IMR-90 (cell line): Measurements from ENCODE around the gene RSAD1. TPM values are rescaled to one million over a fixed set of nuclear protein-coding genes. Genes with fewer than 3 reads are reported as not detected.

Experiments used
- ATAC-seq: fragments of 200-7000 bp; cut with Tn5 transposase; 2 replicates; pipeline ENCODE4 v1.9.1; 2020; ENCODE audit warnings: low read depth, mild to moderate bottlenecking, moderate library complexity
- BruUV-seq: library from RNA; stranded (reverse); fragments of 400-500 nt; replicated peaks from 2 replicates; lab custom pipeline; 2021; lab: Mats Ljungman, UMichigan
- CTCF ChIA-PET: fragments of 300-600 bp; formaldehyde crosslinking; extraction: SDS; loops from one replicate; lab custom pipeline; 2021; ENCODE audit warnings: antibody characterized with exemption; lab: Yijun Ruan, JAX
- POLR2A ChIA-PET: fragments of 300-600 bp; sonication (Branson Sonifier 250); formaldehyde crosslinking; loops from one replicate; lab custom pipeline; 2022; ENCODE audit warnings: antibody characterized with exemption; ENCODE audit not compliant: unreplicated experiment; lab: Charles Lee
- DNase-seq: peaks from one replicate; pipeline ENCODE4 v3.0.0; 2013
- H2AFZ ChIP-seq: replicated peaks from 2 replicates; pipeline ENCODE3; 2013; ENCODE audit warnings: low read length, mild to moderate bottlenecking; ENCODE audit not compliant: poor library complexity
- H2AK5ac ChIP-seq: 2 replicates; pipeline ENCODE4 v1.6.1; 2013; ENCODE audit warnings: low read depth, low read length, inconsistent platforms
- H2AK9ac ChIP-seq: replicated peaks from 2 replicates; pipeline ENCODE3; 2013; ENCODE audit warnings: mild to moderate bottlenecking, low read depth, low read length, moderate library complexity; ENCODE audit not compliant: poor library complexity
- H2BK120ac ChIP-seq: 2 replicates; pipeline ENCODE4 v1.6.1; 2013; ENCODE audit warnings: low read depth, low read length, inconsistent platforms
- H2BK15ac ChIP-seq: 3 replicates; pipeline ENCODE4 v1.6.1; 2013; ENCODE audit warnings: low read depth, low read length, inconsistent platforms
- H2BK20ac ChIP-seq: 2 replicates; pipeline ENCODE4 v1.6.1; 2013; ENCODE audit warnings: low read depth, mild to moderate bottlenecking, inconsistent platforms, low read length, moderate library complexity
- H2BK5ac ChIP-seq: 2 replicates; pipeline ENCODE4 v1.6.1; 2013; ENCODE audit warnings: mild to moderate bottlenecking, low read depth, low read length, inconsistent platforms; ENCODE audit not compliant: poor library complexity, severe bottlenecking
- H3K14ac ChIP-seq: replicated peaks from 2 replicates; pipeline ENCODE4 v1.6.1; 2013; ENCODE audit warnings: low read depth, low read length, inconsistent platforms
- H3K18ac ChIP-seq: 2 replicates; pipeline ENCODE4 v1.6.1; 2013; ENCODE audit warnings: low read depth, low read length, control low read depth
- H3K23ac ChIP-seq: 2 replicates; pipeline ENCODE4 v1.6.1; 2013; ENCODE audit warnings: low read depth, low read length, inconsistent platforms
- H3K27ac ChIP-seq: 2 replicates; pipeline ENCODE4 v1.5.1; 2013; ENCODE audit warnings: mild to moderate bottlenecking, control low read depth, low read length; ENCODE audit not compliant: insufficient read depth
- H3K27me3 ChIP-seq: 2 replicates; pipeline ENCODE4 v1.6.1; 2013; ENCODE audit warnings: low read length; ENCODE audit not compliant: control insufficient read depth, insufficient read depth
- H3K36me3 ChIP-seq: 2 replicates; pipeline ENCODE4 v1.6.1; 2013; ENCODE audit warnings: low read length, mixed read lengths; ENCODE audit not compliant: control insufficient read depth, insufficient read depth
- H3K4ac ChIP-seq: 2 replicates; pipeline ENCODE4 v1.6.1; 2013; ENCODE audit warnings: low read depth, low read length, inconsistent platforms
- H3K4me1 ChIP-seq: 2 replicates; pipeline ENCODE4 v1.6.1; 2013; ENCODE audit warnings: low read length, mixed read lengths; ENCODE audit not compliant: control insufficient read depth, insufficient read depth
- H3K4me2 ChIP-seq: 2 replicates; pipeline ENCODE4 v1.6.1; 2013; ENCODE audit warnings: low read depth, mild to moderate bottlenecking, control low read depth, low read length, moderate library complexity
- H3K4me3 ChIP-seq: 2 replicates; pipeline ENCODE4 v1.5.1; 2013; ENCODE audit warnings: low read depth, mild to moderate bottlenecking, control low read depth, low read length, moderate library complexity; ENCODE audit not compliant: insufficient read depth
- H3K56ac ChIP-seq: 2 replicates; pipeline ENCODE4 v1.6.1; 2013; ENCODE audit warnings: low read length, inconsistent platforms; ENCODE audit not compliant: insufficient read depth; ENCODE audit errors: extremely low read depth
- H3K79me1 ChIP-seq, 2 experiments: 2 replicates each; pipeline ENCODE4 v1.6.1; 2013; ENCODE audit warnings: low read length in 2 of 2, inconsistent platforms in 1 of 2, low read depth in 1 of 2
- H3K9ac ChIP-seq: 2 replicates; pipeline ENCODE4 v1.6.1; 2013; ENCODE audit warnings: low read depth, low read length, control low read depth
- H3K9me1 ChIP-seq: 2 replicates; pipeline ENCODE4 v1.6.1; 2013; ENCODE audit warnings: low read length, inconsistent platforms; ENCODE audit not compliant: insufficient read depth
- H3K9me3 ChIP-seq: 2 replicates; pipeline ENCODE4 v1.6.1; 2013; ENCODE audit warnings: low read length; ENCODE audit not compliant: control insufficient read depth, insufficient read depth
- H4K20me1 ChIP-seq: 2 replicates; pipeline ENCODE4 v1.6.1; 2013; ENCODE audit warnings: low read length, inconsistent platforms; ENCODE audit not compliant: insufficient read depth
- H4K5ac ChIP-seq: 2 replicates; pipeline ENCODE4 v1.6.1; 2013; ENCODE audit warnings: mild to moderate bottlenecking, low read depth, low read length, control low read depth
- H4K8ac ChIP-seq, 2 experiments: 2 replicates each; pipeline ENCODE4 v1.6.1; 2013; ENCODE audit warnings: low read depth in 2 of 2, low read length in 2 of 2, control low read depth in 1 of 2, inconsistent platforms in 1 of 2
- H4K91ac ChIP-seq: 2 replicates; pipeline ENCODE4 v1.6.1; 2013; ENCODE audit warnings: low read depth, low read length, inconsistent platforms; ENCODE audit not compliant: insufficient read depth
- CEBPB ChIP-seq: IDR thresholded peaks from 2 replicates; pipeline ENCODE4 v1.6.1; 2012; ENCODE audit warnings: low read depth, low read length, improper control_type of control experiment
- CHD1 ChIP-seq: IDR thresholded peaks from 2 replicates; pipeline ENCODE4 v1.6.1; 2012; ENCODE audit warnings: low read depth, low read length, improper control_type of control experiment
- ELK1 ChIP-seq: fragments of 150-350 bp; IDR thresholded peaks from 2 replicates; pipeline ENCODE4 v1.6.1; 2016; ENCODE audit warnings: low read depth, mild to moderate bottlenecking, low read length, moderate library complexity, borderline replicate concordance
- FOS ChIP-seq: fragments of 150-350 bp; IDR thresholded peaks from 2 replicates; pipeline ENCODE4 v1.6.1; 2016; ENCODE audit warnings: low read depth, low read length
- MAFK ChIP-seq: IDR thresholded peaks from 2 replicates; pipeline ENCODE4 v1.6.1; 2012; ENCODE audit warnings: low read depth, low read length, improper control_type of control experiment
- MAZ ChIP-seq: IDR thresholded peaks from 2 replicates; pipeline ENCODE4 v1.6.1; 2012; ENCODE audit warnings: low read depth, mild to moderate bottlenecking, low read length, improper control_type of control experiment, moderate library complexity, borderline replicate concordance
- MXI1 ChIP-seq: IDR thresholded peaks from 2 replicates; pipeline ENCODE4 v1.6.1; 2012; ENCODE audit warnings: low read depth, mild to moderate bottlenecking, low read length, moderate library complexity, borderline replicate concordance
- NFE2L2 ChIP-seq: fragments of 150-350 bp; IDR thresholded peaks from 2 replicates; pipeline ENCODE4 v1.6.1; 2016; ENCODE audit warnings: low read depth, mild to moderate bottlenecking, low read length
- POLR2A ChIP-seq: IDR thresholded peaks from 2 replicates; pipeline ENCODE4 v1.6.1; 2012; ENCODE audit warnings: mild to moderate bottlenecking, low read depth, low read length
- RAD21 ChIP-seq: IDR thresholded peaks from 2 replicates; pipeline ENCODE4 v1.6.1; 2012; ENCODE audit warnings: low read length, improper control_type of control experiment
- RCOR1 ChIP-seq: IDR thresholded peaks from 2 replicates; pipeline ENCODE4 v1.6.1; 2012; ENCODE audit warnings: mild to moderate bottlenecking, low read length, improper control_type of control experiment; ENCODE audit not compliant: insufficient replicate concordance
- USF2 ChIP-seq: fragments of 150-350 bp; IDR thresholded peaks from 2 replicates; pipeline ENCODE4 v1.6.1; 2017; ENCODE audit warnings: mild to moderate bottlenecking, antibody characterized with exemption, low read length, low read depth
- WGBS, 2 experiments: methylation state at CpG; one replicate each; pipeline versions ENCODE4 v1.1.5 to v1.1.7; 2013; ENCODE audit warnings: missing lambda C conversion rate in 2 of 2; ENCODE audit not compliant: insufficient read length in 1 of 2; ENCODE audit errors: extremely low coverage in 2 of 2; 5-methylcytosine and 5-hydroxymethylcytosine counted together
- dilution Hi-C: fragments of 300-500 bp; cut with HindIII; formaldehyde crosslinking; loops from one replicate; pipeline ENCODE4 v1.14.3; 2018; ENCODE audit warnings: low sequenced_read_pairs; ENCODE audit not compliant: unreplicated experiment
- in situ Hi-C: fragments of 300-500 bp; cut with MboI; formaldehyde crosslinking; loops from 3 replicates; pipeline ENCODE4 v1.14.3; 2019; ENCODE audit warnings: low sequenced_read_pairs, inconsistent platforms, mixed read lengths
- intact Hi-C: fragments of 100-400 bp; cut with micrococcal nuclease; formaldehyde crosslinking; loops from 2 replicates; pipeline ENCODE4 v1.10.0; 2022
- polyA plus RNA-seq, 3 experiments: library from polyadenylated mRNA; depleted of rRNA; stranded (reverse); fragments of >200 nt; gene quantifications; 2 replicates each; pipeline ENCODE4 v1.2.3, GENCODE V29; 2012; ENCODE audit warnings: low replicate concordance in 1 of 3
- total RNA-seq: library from RNA; depleted of rRNA; stranded (reverse); fragments of >200 nt; gene quantifications from 2 replicates; pipeline ENCODE4 v1.2.3, GENCODE V29; 2012

Gene RSAD1
- total and polyA plus RNA-seq, 2 of the 4 experiments (the other 2 are of a cell fraction), result 10.8 to 19.2 TPM

GRCh38 chr17:50527949-50528474 lies 49.4 kb downstream of the RSAD1 start:
- H2AK9ac ChIP-seq, result no peak overlapping the region
- H3K4me3 ChIP-seq, result no peak overlapping the region
- peaks cover 64% of the 10 kb centered on the region for H3K27me3 ChIP-seq
- no peaks in the 10 kb centered on the region for H4K20me1 ChIP-seq
- H3K23ac ChIP-seq, result no peak overlapping the region
- no peak overlapping the region for H2BK15ac ChIP-seq
- POLR2A ChIA-PET, result no interaction called here
- no peak overlapping the region for H2AFZ ChIP-seq
- H3K18ac ChIP-seq, result no peak overlapping the region
- CTCF ChIA-PET, result no interaction called here
- peaks cover 1% of the 10 kb centered on the region; the same call in 1 of the 2 replicates for H3K4me1 ChIP-seq
- H2BK20ac ChIP-seq, result no peak overlapping the region
- H2AK5ac ChIP-seq, result no peak overlapping the region
- H3K14ac ChIP-seq, result no peak overlapping the region
- no CpG with 5 or more reads among the region's 4 CpGs for WGBS, 2 experiments
- intact Hi-C loops, result no loop called here
- H3K56ac ChIP-seq, result no peak overlapping the region
- H3K36me3 ChIP-seq, result no peaks in the 10 kb centered on the region
- dilution Hi-C loops, result no loop called here
- H3K9ac ChIP-seq, result no peak overlapping the region
- no peak overlapping the region for H4K8ac ChIP-seq
- no peaks in the 10 kb centered on the region for H3K9me1 ChIP-seq
- no peak overlapping the region for H3K27ac ChIP-seq
- H4K5ac ChIP-seq, result no peak overlapping the region
- H2BK120ac ChIP-seq, result no peak overlapping the region
- no peak overlapping the region for H2BK5ac ChIP-seq
- no peaks in the 10 kb centered on the region for H3K79me1 ChIP-seq
- H3K4me2 ChIP-seq, result no peak overlapping the region
- no TSS peak for BruUV-seq
- in situ Hi-C loops, result no loop called here
- ATAC-seq, result no peak
- H3K4ac ChIP-seq, result no peak overlapping the region
- TF ChIP-seq RAD21 (no peak), MAFK (no peak), USF2 (no peak), POLR2A (no peak), CHD1 (no peak), CEBPB (no peak), FOS (no peak), RCOR1 (no peak), NFE2L2 (no peak), MXI1 (no peak), ELK1 (no peak), MAZ (no peak)
- no peaks in the 10 kb centered on the region for H3K9me3 ChIP-seq
- no peak for DNase-seq
- no peak overlapping the region for H4K91ac ChIP-seq
